HG03558 (cell line): ENCODE measurements around the gene CCDC88B.

Source experiments
- ATAC-seq: cut with Tn5 transposase; IDR thresholded peaks from one replicate; pipeline ENCODE4 v1.9.1; 2021; ENCODE audit warnings: moderate number of reproducible peaks; ENCODE audit not compliant: unreplicated experiment; ENCODE audit errors: extremely low read depth

The CCDC88B gene

DNA sequence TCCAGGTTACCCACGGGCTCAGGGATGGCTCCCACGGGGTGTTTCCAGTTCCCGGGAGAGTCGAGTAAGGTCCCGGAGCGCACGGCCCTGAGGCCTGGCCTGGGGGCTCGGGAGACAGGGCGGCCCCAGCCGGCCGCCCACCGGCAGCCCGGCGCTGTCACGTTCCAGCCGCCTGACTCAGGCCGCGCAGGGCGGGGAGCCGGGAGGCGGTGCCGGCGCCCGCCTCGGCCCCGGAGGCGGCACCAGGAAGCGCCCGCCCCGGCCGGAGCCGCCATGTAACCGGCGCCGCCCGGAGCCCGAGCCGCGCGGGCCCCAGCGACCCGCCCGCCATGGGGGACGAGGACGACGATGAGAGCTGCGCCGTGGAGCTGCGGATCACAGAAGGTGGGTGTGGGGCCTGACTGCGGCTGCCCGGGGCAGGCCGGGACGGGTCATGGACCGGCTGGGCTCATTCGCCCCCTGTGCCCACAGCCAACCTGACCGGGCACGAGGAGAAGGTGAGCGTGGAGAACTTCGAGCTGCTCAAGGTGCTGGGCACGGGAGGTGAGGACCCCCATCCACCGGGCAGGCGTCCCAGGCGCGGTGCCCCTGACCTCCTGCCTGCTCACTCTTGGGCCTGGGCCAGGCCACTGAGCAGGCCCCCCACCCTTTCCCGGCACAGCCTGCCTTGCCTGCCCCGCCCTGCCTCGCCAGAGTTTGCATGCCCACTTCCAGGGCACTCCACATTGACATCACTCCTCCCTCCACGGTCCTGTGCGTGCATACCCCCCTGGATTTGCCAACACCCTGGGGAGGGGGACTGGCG is 19.1 kb downstream of the CCDC88B start, which contains the start of gene RPS6KA4:
TSS of gene RPS6KA4 (plus strand) at position 256 of the 805 bp plus-strand sequence. CDS start at position 330, 74 bp downstream.
- no peak for ATAC-seq

- ATAC-seq, result no peak
Observed at GRCh38 chr11:64359712-64360445, 19.9 kb downstream of the CCDC88B start.

- no peak for ATAC-seq
Observed at GRCh38 chr11:64360448-64360921, 20.5 kb downstream of the CCDC88B start.

- ATAC-seq, result no peak
Observed at GRCh38 chr11:64361659-64362058, 21.7 kb downstream of the CCDC88B start.

DNA sequence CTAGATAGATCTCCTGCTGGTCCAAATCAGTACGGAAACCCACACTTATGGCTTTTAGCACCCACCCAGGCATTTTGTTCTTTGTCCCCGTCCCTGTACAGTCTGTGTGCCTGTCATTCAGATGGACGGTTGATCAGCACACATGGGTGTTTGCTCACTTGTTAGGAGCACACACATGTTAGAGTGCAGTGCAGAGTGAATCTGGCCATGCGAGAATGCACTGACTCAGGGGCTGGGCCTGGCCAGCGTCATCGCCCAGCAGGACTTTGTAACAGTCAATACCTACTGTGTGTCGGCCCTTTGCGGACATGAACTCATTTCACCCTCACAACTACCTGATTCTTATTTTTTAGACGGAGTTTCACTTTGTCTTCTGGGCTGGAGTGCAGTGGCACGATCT is 22.3 kb downstream of the CCDC88B start:
- ATAC-seq, result no peak

GRCh38 chr11:64364435-64364834 is 24.4 kb downstream of the CCDC88B start:
- ATAC-seq, result no peak

DNA sequence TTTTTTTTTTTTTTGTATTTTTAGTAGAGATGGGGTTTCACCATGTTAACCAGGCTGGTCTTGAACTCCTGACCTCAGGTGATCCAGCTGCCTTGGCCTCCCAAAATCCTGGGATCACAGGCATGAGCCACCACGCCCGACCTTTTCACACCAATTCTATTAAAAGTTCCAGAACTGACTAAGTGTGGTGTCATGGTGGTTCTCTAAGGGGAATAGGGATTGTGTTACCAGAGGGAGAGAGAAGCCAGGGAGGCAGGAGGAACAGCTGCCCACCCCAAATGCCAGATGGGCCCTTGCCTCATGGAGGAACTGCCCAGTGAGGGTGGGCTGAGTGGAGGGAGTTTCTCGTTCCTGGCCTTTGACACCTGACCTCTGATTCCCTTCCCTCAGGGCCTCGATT is 24.9 kb downstream of the CCDC88B start:
- ATAC-seq, result no peak

GRCh38 chr11:64366751-64367150 is 26.7 kb downstream of the CCDC88B start:
- ATAC-seq, result no peak

DNA sequence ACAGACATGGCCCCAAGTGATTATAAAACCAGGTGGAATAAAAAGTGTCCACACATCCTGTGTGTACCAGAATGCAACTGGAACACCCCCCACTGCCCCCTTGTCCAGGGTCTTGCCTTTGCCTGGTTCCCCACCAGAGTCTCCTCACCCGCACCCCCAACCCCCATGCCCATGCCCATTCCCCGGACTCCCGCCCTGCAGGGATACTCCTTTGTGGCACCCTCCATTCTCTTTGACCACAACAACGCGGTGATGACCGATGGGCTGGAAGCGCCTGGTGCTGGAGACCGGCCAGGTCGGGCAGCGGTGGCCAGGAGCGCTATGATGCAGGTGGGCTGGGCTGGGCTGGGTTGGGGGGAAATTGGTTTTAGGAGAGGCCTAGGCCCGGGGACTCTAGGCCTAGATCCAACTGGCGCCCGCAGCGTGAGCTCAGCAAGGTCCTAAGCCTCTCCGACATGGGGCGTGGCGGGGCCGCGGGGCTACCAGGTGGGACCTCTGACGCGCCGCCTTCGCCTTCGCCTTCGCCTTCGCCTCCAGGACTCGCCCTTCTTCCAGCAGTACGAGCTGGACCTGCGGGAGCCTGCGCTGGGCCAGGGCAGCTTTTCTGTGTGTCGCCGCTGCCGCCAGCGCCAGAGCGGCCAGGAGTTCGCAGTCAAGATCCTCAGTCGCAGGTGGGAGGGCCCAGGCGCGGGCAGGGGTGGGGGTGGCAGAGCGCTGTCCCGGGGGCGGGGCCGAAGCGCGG is 28.1 kb downstream of the CCDC88B start:
- ATAC-seq, result no peak

GRCh38 chr11:64368673-64369074 is 28.7 kb downstream of the CCDC88B start:
- no peak for ATAC-seq

- no peak for ATAC-seq
Observed at GRCh38 chr11:64369440-64370421, 29.7 kb downstream of the CCDC88B start.

GRCh38 chr11:64371201-64371600 is 31.2 kb downstream of the CCDC88B start:
- ATAC-seq, result no peak

- no peak for ATAC-seq
Observed at GRCh38 chr11:64372021-64372420, 32.0 kb downstream of the CCDC88B start.

DNA sequence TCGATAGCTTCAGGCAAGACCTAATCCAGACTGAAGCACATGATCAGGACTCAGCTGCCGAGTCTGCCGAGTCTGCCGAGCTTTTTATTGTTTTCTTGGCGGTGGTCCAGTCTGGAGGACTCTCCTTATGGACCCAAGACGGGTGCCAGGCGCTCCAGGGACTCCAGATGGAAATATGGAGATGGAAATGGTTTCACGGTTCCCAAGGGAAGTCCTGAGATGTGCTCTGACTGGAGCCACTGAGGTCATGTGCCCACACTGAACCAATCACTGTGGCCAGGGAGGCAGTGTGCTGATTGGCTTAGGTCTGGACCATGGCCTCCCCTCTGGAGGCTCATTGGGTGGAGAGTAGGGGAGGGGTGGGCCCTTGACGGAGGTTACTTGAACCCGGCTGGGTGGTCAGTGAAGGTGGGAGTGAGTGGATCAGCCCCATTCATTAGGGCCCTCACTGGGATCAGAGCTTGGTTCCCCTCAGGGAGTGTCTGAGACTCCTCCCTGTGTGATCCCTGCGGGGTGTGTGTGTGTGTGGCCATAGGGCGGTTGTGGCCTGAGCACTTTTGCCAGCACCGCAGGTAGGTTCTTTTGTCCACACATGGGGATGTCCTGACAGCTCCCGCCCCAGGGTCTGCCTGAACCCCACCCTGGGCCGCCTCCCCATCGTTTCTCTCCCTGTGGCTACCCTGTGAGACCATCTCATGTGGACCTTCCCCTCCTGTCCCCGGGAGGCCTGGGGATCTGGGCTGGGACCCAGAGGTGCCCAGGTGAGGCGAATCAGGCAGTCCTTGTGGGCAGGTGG is 33.0 kb downstream of the CCDC88B start:
- no peak for ATAC-seq

- ATAC-seq, result no peak
Observed at GRCh38 chr11:64373598-64373974, 33.6 kb downstream of the CCDC88B start.

GRCh38 chr11:64376071-64376470 is 36.1 kb downstream of the CCDC88B start:
- ATAC-seq, result no peak

DNA sequence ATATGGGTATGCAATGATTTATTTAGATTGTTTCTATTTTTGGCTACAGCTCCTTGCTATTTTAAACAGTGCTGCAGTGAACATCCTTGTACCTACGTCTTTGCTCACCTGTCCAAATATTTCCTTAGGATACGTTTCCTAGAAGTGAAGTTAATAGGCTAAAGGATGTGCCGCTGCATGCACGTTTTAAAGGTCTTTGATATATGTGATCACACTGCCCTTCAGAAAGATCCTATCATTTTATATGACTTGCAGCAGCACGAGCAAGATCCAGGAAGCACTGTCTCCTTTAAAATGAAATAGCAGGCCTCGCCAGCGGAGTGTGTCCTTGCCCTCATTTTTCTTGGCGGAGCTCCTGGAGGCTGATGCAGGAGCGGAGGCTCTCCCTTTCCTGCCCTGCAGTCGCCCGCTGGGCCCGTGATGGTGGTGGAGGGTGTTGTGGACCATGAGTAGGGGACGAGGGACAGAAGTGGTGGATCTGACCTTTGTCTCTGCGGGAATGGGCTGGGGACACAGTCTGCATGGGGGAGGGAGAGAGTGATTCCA is 38.4 kb downstream of the CCDC88B start:
- no peak for ATAC-seq

GRCh38 chr11:64379160-64379559 is 39.2 kb downstream of the CCDC88B start:
- ATAC-seq, result no peak
